ENCODE measurements around the gene TWIST2.

DNA sequence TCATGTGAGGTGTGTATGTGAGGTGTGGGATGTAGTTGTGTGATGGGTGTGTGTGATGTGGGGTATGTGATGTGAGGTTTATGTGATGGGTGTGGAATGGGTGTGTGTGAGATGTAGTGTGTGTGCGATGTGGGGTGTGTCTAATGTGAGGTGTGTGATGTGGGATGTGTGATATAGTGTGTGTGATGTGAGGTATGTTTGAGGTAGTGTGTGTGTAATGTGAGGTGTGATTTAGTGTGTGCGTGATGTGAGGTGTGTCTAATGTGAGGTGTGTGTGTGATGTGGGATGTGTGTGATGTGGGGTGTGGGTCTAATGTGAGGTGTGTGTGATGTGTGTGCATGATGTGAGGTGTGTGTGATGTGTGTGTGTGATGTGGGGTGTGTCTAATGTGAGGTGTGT lies 55.3 kb downstream of the TWIST2 start:
- TF ChIP-seq, protein P1, sequence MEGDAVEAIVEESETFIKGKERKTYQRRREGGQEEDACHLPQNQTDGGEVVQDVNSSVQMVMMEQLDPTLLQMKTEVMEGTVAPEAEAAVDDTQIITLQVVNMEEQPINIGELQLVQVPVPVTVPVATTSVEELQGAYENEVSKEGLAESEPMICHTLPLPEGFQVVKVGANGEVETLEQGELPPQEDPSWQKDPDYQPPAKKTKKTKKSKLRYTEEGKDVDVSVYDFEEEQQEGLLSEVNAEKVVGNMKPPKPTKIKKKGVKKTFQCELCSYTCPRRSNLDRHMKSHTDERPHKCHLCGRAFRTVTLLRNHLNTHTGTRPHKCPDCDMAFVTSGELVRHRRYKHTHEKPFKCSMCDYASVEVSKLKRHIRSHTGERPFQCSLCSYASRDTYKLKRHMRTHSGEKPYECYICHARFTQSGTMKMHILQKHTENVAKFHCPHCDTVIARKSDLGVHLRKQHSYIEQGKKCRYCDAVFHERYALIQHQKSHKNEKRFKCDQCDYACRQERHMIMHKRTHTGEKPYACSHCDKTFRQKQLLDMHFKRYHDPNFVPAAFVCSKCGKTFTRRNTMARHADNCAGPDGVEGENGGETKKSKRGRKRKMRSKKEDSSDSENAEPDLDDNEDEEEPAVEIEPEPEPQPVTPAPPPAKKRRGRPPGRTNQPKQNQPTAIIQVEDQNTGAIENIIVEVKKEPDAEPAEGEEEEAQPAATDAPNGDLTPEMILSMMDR (conservative IDR thresholded peaks at IDR 0.05; ENCODE audit: low read length), result no peak
- no peak for TF ChIP-seq EZH2phosphoT487 (IDR thresholded peaks at IDR 0.05; ENCODE audit: borderline replicate concordance)

Measured in Loucy (cell line).